ENCODE measurements around the gene GPN1. TPM values are rescaled to one million over a fixed set of nuclear protein-coding genes. Genes with fewer than 3 reads are reported as not detected.

GPN1 gene
- total RNA-seq, 1 experiment from 2014 or later: 37.2 TPM

DNA sequence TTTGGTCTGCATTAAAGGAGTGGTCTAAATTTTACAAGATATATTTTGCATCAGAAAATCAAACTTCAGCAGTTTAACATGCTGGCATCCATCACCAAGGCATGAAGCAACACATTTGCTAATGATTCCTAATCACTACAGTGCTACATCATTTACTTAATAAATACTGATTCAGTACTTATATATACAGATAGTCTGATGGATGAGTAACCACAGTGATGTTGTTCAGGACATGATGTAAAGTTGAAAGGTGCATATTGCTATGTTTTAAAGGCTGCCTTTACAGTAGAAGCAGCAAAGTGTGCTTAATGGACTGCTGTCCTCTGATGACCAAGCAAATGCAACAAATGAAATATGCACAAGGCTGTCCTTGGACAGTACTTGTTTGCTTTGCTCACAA is 23.5 kb downstream of the GPN1 start:
- Histone ChIP-seq H3K4me3 (ENCODE audit: low read depth in 2 of 2, low read length in 2 of 2) (no peak overlapping the region), H3K27ac (ENCODE audit: low read length) (no peak overlapping the region), H3K4me1 (ENCODE audit: control insufficient read depth, insufficient read depth, low read length) (no peaks in the 10 kb centered on the region), H3K9me3 (ENCODE audit: control insufficient read depth, insufficient read depth, low read depth, low read length) (no peaks in the 10 kb centered on the region), H3K36me3 (ENCODE audit: control insufficient read depth, insufficient read depth, low read length) (peaks cover 25% of the 10 kb centered on the region), H3K27me3 (ENCODE audit: control insufficient read depth, insufficient read depth, low read length) (no peaks in the 10 kb centered on the region)
- intact Hi-C loops (cut with micrococcal nuclease; ENCODE audit: unreplicated experiment) (no loop called here), in situ Hi-C loops (cut with HindIII; ENCODE audit: low pct_unique_long_range_greater_than_20kb, low sequenced_read_pairs) (no loop called here)
- ChIA-PET CTCF (no interaction called here), POLR2A (no interaction called here)
- no peak for ATAC-seq
- no peak for DNase-seq (ENCODE audit: low read depth, low spot score)
- TF ChIP-seq, protein P1, sequence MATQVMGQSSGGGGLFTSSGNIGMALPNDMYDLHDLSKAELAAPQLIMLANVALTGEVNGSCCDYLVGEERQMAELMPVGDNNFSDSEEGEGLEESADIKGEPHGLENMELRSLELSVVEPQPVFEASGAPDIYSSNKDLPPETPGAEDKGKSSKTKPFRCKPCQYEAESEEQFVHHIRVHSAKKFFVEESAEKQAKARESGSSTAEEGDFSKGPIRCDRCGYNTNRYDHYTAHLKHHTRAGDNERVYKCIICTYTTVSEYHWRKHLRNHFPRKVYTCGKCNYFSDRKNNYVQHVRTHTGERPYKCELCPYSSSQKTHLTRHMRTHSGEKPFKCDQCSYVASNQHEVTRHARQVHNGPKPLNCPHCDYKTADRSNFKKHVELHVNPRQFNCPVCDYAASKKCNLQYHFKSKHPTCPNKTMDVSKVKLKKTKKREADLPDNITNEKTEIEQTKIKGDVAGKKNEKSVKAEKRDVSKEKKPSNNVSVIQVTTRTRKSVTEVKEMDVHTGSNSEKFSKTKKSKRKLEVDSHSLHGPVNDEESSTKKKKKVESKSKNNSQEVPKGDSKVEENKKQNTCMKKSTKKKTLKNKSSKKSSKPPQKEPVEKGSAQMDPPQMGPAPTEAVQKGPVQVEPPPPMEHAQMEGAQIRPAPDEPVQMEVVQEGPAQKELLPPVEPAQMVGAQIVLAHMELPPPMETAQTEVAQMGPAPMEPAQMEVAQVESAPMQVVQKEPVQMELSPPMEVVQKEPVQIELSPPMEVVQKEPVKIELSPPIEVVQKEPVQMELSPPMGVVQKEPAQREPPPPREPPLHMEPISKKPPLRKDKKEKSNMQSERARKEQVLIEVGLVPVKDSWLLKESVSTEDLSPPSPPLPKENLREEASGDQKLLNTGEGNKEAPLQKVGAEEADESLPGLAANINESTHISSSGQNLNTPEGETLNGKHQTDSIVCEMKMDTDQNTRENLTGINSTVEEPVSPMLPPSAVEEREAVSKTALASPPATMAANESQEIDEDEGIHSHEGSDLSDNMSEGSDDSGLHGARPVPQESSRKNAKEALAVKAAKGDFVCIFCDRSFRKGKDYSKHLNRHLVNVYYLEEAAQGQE (IDR thresholded peaks at IDR 0.05; ENCODE audit: insufficient read depth in 1 of 2, low read depth in 2 of 2, low read length in 1 of 2): no peak
- TF ChIP-seq, protein P2, sequence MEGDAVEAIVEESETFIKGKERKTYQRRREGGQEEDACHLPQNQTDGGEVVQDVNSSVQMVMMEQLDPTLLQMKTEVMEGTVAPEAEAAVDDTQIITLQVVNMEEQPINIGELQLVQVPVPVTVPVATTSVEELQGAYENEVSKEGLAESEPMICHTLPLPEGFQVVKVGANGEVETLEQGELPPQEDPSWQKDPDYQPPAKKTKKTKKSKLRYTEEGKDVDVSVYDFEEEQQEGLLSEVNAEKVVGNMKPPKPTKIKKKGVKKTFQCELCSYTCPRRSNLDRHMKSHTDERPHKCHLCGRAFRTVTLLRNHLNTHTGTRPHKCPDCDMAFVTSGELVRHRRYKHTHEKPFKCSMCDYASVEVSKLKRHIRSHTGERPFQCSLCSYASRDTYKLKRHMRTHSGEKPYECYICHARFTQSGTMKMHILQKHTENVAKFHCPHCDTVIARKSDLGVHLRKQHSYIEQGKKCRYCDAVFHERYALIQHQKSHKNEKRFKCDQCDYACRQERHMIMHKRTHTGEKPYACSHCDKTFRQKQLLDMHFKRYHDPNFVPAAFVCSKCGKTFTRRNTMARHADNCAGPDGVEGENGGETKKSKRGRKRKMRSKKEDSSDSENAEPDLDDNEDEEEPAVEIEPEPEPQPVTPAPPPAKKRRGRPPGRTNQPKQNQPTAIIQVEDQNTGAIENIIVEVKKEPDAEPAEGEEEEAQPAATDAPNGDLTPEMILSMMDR (IDR thresholded peaks at IDR 0.05): no peak
- TF ChIP-seq POLR2AphosphoS5 (IDR thresholded peaks at IDR 0.05; ENCODE audit: low read depth, low read length) (no peak), SIN3A (IDR thresholded peaks at IDR 0.05; ENCODE audit: borderline replicate concordance, insufficient read depth, low read depth, low read length) (no peak)
- BruUV-seq (replicated peaks): no TSS peak

DNA sequence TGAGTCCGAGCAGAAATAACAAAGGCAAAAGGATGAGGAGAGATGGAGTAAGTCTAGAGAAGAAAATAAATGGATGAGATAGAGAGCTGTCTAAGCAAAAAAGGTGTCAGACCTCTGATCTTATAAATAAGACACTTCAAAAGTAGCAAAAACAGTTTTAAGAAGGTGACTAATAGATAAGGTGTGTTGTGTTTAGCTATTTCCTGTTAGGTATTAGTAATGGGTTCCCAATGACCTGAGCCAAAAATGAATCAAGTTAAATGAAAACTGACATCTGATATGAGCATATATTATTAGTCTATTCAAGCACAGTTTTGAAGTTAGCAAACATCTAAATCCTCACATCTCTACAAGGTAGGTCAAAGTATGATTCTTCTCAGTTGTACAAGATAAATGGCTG is 23.9 kb downstream of the GPN1 start:
- Histone ChIP-seq H3K9me3 (ENCODE audit: control insufficient read depth, insufficient read depth, low read depth, low read length) (no peaks in the 10 kb centered on the region), H3K27ac (ENCODE audit: low read length) (no peak overlapping the region), H3K36me3 (ENCODE audit: control insufficient read depth, insufficient read depth, low read length) (peaks cover 25% of the 10 kb centered on the region), H3K27me3 (ENCODE audit: control insufficient read depth, insufficient read depth, low read length) (no peaks in the 10 kb centered on the region), H3K4me1 (ENCODE audit: control insufficient read depth, insufficient read depth, low read length) (no peaks in the 10 kb centered on the region), H3K4me3 (ENCODE audit: low read depth in 2 of 2, low read length in 2 of 2) (no peak overlapping the region)
- BruUV-seq (replicated peaks): no TSS peak
- ATAC-seq (no peak), DNase-seq (ENCODE audit: low read depth, low spot score) (no peak)
- intact Hi-C loops (cut with micrococcal nuclease; ENCODE audit: unreplicated experiment) (no loop called here), in situ Hi-C loops (cut with HindIII; ENCODE audit: low pct_unique_long_range_greater_than_20kb, low sequenced_read_pairs) (no loop called here)
- POLR2A ChIA-PET: no interaction called here
- CTCF ChIA-PET: no interaction called here
- TF ChIP-seq, protein P1 (IDR thresholded peaks at IDR 0.05; ENCODE audit: insufficient read depth in 1 of 2, low read depth in 2 of 2, low read length in 1 of 2): no peak
- TF ChIP-seq SIN3A (IDR thresholded peaks at IDR 0.05; ENCODE audit: borderline replicate concordance, insufficient read depth, low read depth, low read length) (no peak), POLR2AphosphoS5 (IDR thresholded peaks at IDR 0.05; ENCODE audit: low read depth, low read length) (no peak), TCF7L2 (IDR thresholded peaks at IDR 0.05; ENCODE audit: low read depth, low read length) (no peak)
- TF ChIP-seq, protein P2 (IDR thresholded peaks at IDR 0.05): no peak
